ENCODE results near the gene FGF4.

FGF4 gene

DNA sequence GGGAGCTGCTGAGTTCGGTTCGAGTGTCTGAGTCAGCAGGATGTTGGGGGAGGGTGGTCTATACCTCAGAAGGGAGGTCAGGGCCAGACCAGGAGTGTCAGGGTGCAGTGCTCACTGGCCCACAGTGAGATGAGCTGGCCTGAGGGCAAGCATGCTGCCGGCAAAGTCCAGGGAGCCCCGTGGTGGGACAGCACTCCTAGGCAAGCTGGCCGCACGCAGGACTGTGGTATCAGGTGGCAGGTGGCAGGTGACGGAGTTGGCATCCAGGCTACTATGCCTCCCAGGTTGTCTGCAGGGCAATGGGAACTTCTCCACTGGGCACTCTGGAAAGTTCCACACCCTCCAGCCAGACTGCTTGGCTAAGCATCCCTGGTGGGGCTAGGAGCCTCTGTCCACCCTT, 39.3 kb upstream of the FGF4 start:
- TF ChIP-seq, protein P1, sequence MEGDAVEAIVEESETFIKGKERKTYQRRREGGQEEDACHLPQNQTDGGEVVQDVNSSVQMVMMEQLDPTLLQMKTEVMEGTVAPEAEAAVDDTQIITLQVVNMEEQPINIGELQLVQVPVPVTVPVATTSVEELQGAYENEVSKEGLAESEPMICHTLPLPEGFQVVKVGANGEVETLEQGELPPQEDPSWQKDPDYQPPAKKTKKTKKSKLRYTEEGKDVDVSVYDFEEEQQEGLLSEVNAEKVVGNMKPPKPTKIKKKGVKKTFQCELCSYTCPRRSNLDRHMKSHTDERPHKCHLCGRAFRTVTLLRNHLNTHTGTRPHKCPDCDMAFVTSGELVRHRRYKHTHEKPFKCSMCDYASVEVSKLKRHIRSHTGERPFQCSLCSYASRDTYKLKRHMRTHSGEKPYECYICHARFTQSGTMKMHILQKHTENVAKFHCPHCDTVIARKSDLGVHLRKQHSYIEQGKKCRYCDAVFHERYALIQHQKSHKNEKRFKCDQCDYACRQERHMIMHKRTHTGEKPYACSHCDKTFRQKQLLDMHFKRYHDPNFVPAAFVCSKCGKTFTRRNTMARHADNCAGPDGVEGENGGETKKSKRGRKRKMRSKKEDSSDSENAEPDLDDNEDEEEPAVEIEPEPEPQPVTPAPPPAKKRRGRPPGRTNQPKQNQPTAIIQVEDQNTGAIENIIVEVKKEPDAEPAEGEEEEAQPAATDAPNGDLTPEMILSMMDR (IDR thresholded peaks at IDR 0.05; ENCODE audit: low read depth, low read length, missing control alignments), result no peak
- no peak for DNase-seq (ENCODE audit: low read depth)
- no peak overlapping the region for H3K4me3 ChIP-seq (ENCODE audit: low read depth, low read length)

DNA sequence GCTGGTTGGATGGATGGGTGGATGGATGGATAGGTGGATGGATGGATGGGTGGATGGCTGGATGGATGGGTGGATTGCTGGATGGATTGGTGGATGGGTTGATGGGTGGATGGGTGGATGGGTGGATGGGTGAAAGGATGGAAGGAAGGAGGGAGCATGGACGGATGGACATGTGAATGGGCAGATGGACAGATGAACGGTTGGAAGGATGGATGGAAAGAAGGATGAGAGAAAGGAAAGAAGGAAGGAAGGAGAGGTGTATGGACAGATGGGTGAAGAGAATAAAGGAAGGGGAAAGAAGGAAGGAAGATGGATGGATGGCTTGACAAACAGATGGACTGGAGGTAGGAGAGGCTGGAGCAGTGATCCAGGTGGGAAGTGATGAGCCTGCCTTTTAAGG, 38.7 kb upstream of the FGF4 start:
- TF ChIP-seq, protein P1 (IDR thresholded peaks at IDR 0.05; ENCODE audit: low read depth, low read length, missing control alignments), result no peak
- DNase-seq (ENCODE audit: low read depth), result no peak
- H3K4me3 ChIP-seq (ENCODE audit: low read depth, low read length), result no peak overlapping the region

DNA sequence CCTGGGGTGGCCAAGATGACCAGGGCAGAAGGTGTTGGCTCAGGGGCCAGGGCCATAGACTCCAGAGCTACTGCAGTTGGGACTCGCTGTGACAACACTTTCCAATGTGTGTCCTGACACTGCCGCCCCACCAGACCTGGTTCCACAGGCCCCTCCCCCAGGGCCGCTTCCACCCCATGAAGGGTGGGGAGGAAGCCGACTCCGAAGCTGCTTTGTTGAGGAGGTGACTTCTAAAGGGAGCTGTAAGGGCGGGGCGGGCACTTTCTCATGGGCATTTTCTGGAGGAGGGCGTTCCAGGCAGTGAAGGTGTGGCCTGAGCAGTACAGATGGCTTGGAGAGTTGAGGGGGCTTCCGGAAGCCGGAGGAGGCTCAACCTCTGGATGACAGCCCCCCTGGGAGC, 37.8 kb upstream of the FGF4 start:
- no peak overlapping the region for H3K4me3 ChIP-seq (ENCODE audit: low read depth, low read length)
- TF ChIP-seq, protein P1 (IDR thresholded peaks at IDR 0.05; ENCODE audit: low read depth, low read length, missing control alignments), result no peak
- no peak for DNase-seq (ENCODE audit: low read depth)

DNA sequence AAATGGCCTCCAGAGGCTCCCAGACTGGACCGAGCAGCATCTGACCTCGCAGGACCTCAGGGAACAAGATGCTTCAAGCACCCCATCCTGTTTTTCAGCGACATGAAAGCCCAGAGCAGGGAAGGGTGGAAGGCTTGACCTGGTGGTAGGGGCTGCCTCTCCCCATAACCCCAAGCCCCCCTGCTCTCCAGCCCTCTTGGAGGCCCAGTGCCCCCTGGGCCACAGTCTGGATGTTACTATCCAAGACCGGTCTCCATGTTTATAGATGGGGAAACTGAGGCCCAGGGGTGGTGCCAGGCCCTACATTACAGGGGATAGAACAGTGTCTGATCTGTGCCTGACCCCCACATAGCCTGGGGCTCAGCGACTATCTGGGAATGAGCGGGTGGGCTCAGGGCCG, 37.1 kb upstream of the FGF4 start:
- no peak for DNase-seq (ENCODE audit: low read depth)
- TF ChIP-seq, protein P1 (IDR thresholded peaks at IDR 0.05; ENCODE audit: low read depth, low read length, missing control alignments), result no peak
- no peak overlapping the region for H3K4me3 ChIP-seq (ENCODE audit: low read depth, low read length)

DNA sequence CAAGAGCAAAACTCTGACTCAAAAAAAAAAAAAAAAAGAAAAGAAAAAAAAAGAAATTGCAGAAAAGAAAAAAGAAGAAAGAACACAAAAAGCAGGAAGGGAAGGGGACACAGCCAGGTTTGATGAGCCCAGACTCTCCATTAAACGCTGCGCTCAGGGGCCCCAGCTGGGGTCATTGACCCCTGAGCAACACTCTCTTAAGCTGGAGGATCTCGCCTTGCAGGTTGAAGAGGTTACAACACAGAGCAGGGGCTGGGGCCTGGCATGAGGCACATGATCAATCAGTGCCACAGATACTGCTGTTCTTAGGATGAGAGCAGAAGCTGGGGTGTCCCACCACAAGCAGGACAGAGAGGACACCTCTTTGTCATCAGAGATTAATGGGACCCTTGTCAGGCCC, 36.3 kb upstream of the FGF4 start:
- no peak overlapping the region for H3K4me3 ChIP-seq (ENCODE audit: low read depth, low read length)
- no peak for DNase-seq (ENCODE audit: low read depth)
- TF ChIP-seq, protein P1 (IDR thresholded peaks at IDR 0.05; ENCODE audit: low read depth, low read length, missing control alignments), result no peak

DNA sequence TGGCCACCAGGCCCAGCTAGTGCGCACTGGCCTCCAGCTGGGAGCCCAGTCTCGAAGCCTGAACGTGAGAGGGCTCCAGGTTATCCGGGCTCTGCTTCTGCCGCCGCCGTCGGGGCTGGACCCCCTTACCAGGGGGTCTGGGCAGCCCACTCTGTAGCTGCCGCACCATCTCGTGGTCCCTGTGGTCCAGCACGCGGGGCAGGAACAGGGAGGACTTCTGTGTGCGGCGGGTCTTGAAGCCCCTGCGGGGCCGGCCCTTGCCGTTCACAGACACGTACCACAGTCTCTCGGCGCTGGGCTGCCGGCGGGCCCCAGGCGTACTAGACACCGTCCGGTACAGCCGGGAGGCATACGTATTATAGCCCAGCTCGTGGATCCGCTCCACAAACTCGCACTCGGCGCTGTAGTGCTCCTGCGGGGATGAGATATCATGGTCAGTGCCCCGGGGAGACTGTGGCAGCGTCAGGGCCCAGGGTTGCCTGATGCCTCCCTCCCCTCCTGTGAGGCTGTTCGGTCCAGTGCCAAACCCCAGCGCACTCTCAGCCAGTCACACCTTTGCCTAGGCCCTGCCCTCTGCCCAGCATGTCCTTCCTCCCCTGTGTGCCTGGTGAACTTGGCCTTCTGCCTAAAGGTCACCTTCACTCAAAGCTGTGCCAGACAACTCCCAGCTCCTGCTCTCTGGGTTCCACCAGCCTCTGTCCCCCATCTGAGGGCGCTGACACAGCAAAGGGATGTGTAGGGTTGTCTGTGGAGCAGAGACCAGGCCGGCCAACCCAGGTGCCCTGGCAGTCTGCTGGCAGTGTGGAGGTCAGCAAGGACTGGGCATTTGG, 35.4 kb upstream of the FGF4 start:
- no peak for DNase-seq (ENCODE audit: low read depth)
- TF ChIP-seq, protein P1 (IDR thresholded peaks at IDR 0.05; ENCODE audit: low read depth, low read length, missing control alignments), result no peak
- H3K4me3 ChIP-seq (ENCODE audit: low read depth, low read length), result no peak overlapping the region

DNA sequence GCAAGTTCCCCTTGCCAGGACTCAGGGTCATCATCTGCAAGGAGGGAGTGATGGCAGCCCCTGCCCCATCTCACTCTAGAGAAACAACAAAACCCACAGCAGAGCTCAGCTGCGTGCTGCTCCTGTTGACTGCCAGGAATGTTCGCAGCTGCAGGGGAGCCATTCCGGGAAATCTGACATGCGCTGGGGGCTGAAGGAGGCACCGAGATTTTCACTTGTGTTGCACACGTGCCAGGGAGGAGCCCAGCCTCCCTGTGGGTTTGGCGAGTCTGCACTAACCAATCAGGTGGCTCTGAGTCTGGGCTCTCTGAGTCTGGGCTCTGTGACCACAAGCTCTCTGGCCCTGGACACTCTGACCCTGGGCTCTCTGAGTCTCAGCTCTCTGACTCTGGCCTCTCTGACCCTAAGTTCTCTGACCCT, 33.5 kb upstream of the FGF4 start:
- DNase-seq (ENCODE audit: low read depth), result no peak
- TF ChIP-seq, protein P1 (IDR thresholded peaks at IDR 0.05; ENCODE audit: low read depth, low read length, missing control alignments), result no peak
- H3K4me3 ChIP-seq (ENCODE audit: low read depth, low read length), result no peak overlapping the region

All from GM12864 (cell line).